ENCODE results near the gene APOC4. TPM values are rescaled to one million over a fixed set of nuclear protein-coding genes. Genes with fewer than 3 reads are reported as not detected.

Gene APOC4
- total and polyA plus RNA-seq, 7 donors, result not detected

- no peaks in the 10 kb centered on the region for H3K27me3 ChIP-seq
- intact Hi-C loops (cut with DNase I), result no loop called here
- no peak for DNase-seq
- no peaks in the 10 kb centered on the region for H3K9me3 ChIP-seq
- no peak for TF ChIP-seq POLR2A (IDR thresholded peaks at IDR 0.05)
- TF ChIP-seq POLR2AphosphoS5 (IDR thresholded peaks at IDR 0.05), result no peak
- TF ChIP-seq, protein P1, sequence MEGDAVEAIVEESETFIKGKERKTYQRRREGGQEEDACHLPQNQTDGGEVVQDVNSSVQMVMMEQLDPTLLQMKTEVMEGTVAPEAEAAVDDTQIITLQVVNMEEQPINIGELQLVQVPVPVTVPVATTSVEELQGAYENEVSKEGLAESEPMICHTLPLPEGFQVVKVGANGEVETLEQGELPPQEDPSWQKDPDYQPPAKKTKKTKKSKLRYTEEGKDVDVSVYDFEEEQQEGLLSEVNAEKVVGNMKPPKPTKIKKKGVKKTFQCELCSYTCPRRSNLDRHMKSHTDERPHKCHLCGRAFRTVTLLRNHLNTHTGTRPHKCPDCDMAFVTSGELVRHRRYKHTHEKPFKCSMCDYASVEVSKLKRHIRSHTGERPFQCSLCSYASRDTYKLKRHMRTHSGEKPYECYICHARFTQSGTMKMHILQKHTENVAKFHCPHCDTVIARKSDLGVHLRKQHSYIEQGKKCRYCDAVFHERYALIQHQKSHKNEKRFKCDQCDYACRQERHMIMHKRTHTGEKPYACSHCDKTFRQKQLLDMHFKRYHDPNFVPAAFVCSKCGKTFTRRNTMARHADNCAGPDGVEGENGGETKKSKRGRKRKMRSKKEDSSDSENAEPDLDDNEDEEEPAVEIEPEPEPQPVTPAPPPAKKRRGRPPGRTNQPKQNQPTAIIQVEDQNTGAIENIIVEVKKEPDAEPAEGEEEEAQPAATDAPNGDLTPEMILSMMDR (IDR thresholded peaks at IDR 0.05), result no peak
- TF ChIP-seq EP300 (IDR thresholded peaks at IDR 0.05), result no peak
- peaks cover 5 to 55% (median 32%) of the 10 kb centered on the region in 4 donors for H3K36me3 ChIP-seq
- H3K4me3 ChIP-seq, result no peak overlapping the region
- no peak overlapping the region for H3K27ac ChIP-seq
- peaks cover 0 to 2% (median 0%) of the 10 kb centered on the region in 4 donors for H3K4me1 ChIP-seq
- 93% methylated on average over 44 of the region's 44 CpGs for WGBS, 2 donors
These were observed 50.5 kb downstream of the APOC4 start for GRCh38 chr19:44992336-44993163.

DNA sequence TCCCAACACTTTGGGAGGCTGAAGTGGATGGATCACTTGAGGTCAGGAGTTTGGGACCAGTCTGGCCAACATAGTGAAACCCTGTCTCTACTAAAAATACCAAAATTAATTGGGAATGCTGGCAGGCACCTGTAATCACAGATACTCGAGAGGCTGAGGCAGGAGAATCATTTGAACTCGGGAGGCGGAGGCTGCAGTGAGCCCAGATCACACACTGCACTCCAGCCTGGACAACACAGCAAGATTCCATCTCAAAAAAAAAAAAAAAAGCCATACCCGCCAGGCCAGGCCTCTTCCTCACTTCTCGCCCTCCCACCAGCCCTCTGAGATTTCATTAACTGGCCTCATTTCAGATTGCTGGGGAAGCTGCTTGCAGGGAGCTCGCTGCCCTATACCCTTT lies 51.5 kb downstream of the APOC4 start:
- H3K36me3 ChIP-seq, result peaks cover 0 to 46% (median 28%) of the 10 kb centered on the region in 4 donors

DNA sequence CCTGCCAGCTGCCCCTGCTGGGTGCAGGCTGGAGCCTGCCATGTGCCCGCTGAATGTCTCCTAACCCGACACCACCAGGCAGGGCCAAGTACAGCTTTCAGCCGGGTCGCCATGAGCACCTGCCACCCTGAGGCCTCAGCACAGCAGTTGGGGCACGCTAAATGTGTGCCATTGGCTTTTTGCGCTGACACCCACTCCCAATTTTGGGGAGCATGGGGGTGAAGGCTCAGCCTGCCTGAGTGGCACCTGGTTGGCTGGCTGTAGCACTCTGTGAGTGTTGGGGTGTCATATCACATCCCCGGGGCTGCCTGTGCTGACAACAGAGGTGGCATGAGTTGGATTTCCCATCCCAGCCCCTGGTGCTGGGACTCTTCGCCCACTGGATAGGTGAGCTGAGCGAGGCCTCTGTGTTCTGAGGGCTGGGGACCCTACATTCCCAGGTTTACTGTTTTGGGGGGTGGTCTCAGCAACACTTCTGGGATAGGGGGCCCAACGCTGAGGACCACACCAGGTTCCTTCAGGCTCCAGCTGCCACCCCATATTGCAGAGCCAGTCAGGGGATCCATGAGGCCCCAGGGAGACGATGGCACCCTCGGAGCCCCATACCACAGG lies 52.0 kb downstream of the APOC4 start:
- no peaks in the 10 kb centered on the region for H3K9me3 ChIP-seq
- intact Hi-C loops (cut with DNase I), result no loop called here
- H3K27me3 ChIP-seq, result no peaks in the 10 kb centered on the region
- no peak overlapping the region for H3K4me3 ChIP-seq
- peak; percentile 60 for DNase-seq
- H3K27ac ChIP-seq, result no peak overlapping the region
- peaks cover 0 to under 1% (median 0%) of the 10 kb centered on the region in 4 donors for H3K4me1 ChIP-seq
- H3K36me3 ChIP-seq, result peaks cover 0 to 41% (median 27%) of the 10 kb centered on the region in 4 donors
- WGBS, 2 donors, result 91 to 94% methylated on average over 12 of the region's 12 CpGs
- TF ChIP-seq, protein P1 (IDR thresholded peaks at IDR 0.05), result no peak
- TF ChIP-seq EP300 (IDR thresholded peaks at IDR 0.05) (no peak), POLR2A (IDR thresholded peaks at IDR 0.05) (no peak)

More for the DNA sequence above, 51.5 kb downstream of the APOC4 start:
- H3K4me3 ChIP-seq, result no peak overlapping the region
- no peaks in the 10 kb centered on the region for H3K9me3 ChIP-seq
- DNase-seq, result no peak
- peaks cover 0 to 2% (median 0%) of the 10 kb centered on the region in 4 donors for H3K4me1 ChIP-seq
- TF ChIP-seq, protein P1 (IDR thresholded peaks at IDR 0.05), result no peak
- TF ChIP-seq POLR2AphosphoS5 (IDR thresholded peaks at IDR 0.05), result no peak
- TF ChIP-seq POLR2A (IDR thresholded peaks at IDR 0.05), result no peak
- H3K27ac ChIP-seq, result no peak overlapping the region
- intact Hi-C loops (cut with DNase I), result no loop called here
- 92 to 96% methylated on average over 6 of the region's 6 CpGs for WGBS, 2 donors
- H3K27me3 ChIP-seq, result no peaks in the 10 kb centered on the region

Other genes with a start within 250 kb of the APOC4 start
- gene CEACAM16, start 243.1 kb upstream of the APOC4 start, total RNA-seq, result not detected
- gene CEACAM16, start 243.1 kb upstream of the APOC4 start, polyA plus RNA-seq, result not detected
- gene BCL3, start 193.5 kb upstream of the APOC4 start, total RNA-seq, result 10 to 100 TPM; 13.9 to 69.0 (median 25.9) TPM
- 100 to 1,000 TPM in 1 of 3 donors, 10 to 100 TPM in 2; 44.4 to 104 (median 64.7) TPM for gene BCL3, start 193.5 kb upstream of the APOC4 start, polyA plus RNA-seq
- not detected for gene CBLC, start 164.3 kb upstream of the APOC4 start, total RNA-seq
- gene CBLC, start 164.3 kb upstream of the APOC4 start, polyA plus RNA-seq, result 10 to 100 TPM; 46.8 to 64.5 (median 58.0) TPM
- gene BCAM, start 133.1 kb upstream of the APOC4 start, total RNA-seq, result 10 to 100 TPM in 3 of 4 donors, 1 to 10 TPM in 1; 6.1 to 36.3 (median 13.4) TPM
- 10 to 100 TPM in 1 of 3 donors, 1 to 10 TPM in 2; 1.2 to 19.9 (median 2.1) TPM for gene BCAM, start 133.1 kb upstream of the APOC4 start, polyA plus RNA-seq
- gene NECTIN2, start 95.9 kb upstream of the APOC4 start, total RNA-seq, result 10 to 100 TPM; 16.3 to 39.6 (median 27.3) TPM
- gene NECTIN2, start 95.9 kb upstream of the APOC4 start, polyA plus RNA-seq, result 10 to 100 TPM; 15.6 to 68.6 (median 27.3) TPM
- 10 to 100 TPM; 21.6 to 40.2 (median 33.1) TPM for gene TOMM40, start 51.0 kb upstream of the APOC4 start, total RNA-seq
- gene TOMM40, start 51.0 kb upstream of the APOC4 start, polyA plus RNA-seq, result 10 to 100 TPM; 32.4 to 76.8 (median 32.4) TPM
- gene APOE, start 36.4 kb upstream of the APOC4 start, total RNA-seq, result 100 to 1,000 TPM in 2 of 4 donors, 10 to 100 TPM in 2; 63.5 to 188 (median 92.2) TPM
- 100 to 1,000 TPM; 111 to 326 (median 208) TPM for gene APOE, start 36.4 kb upstream of the APOC4 start, polyA plus RNA-seq
- 10 to 100 TPM in 1 of 4 donors, 1 to 10 TPM in 2, not detected in 1; 2.3 to 11.8 (median 5.8) TPM for gene APOC1, start 27.6 kb upstream of the APOC4 start, total RNA-seq
- gene APOC1, start 27.6 kb upstream of the APOC4 start, polyA plus RNA-seq, result 10 to 100 TPM; 46.2 to 73.3 (median 49.9) TPM
- gene APOC2, start 3.8 kb downstream of the APOC4 start, total RNA-seq, result not detected
- 10 to 100 TPM in 1 of 3 donors, 1 to 10 TPM in 2; 3.0 to 10.6 (median 3.3) TPM for gene APOC2, start 3.8 kb downstream of the APOC4 start, polyA plus RNA-seq
- gene CLPTM1, start 13.1 kb downstream of the APOC4 start, total RNA-seq, result 10 to 100 TPM; 31.6 to 51.5 (median 45.1) TPM
- gene CLPTM1, start 13.1 kb downstream of the APOC4 start, polyA plus RNA-seq, result 10 to 100 TPM; 22.2 to 94.0 (median 27.0) TPM
- gene RELB, start 59.2 kb downstream of the APOC4 start, total RNA-seq, result 10 to 100 TPM in 1 of 4 donors, 1 to 10 TPM in 3; 3.2 to 16.7 (median 4.1) TPM
- gene RELB, start 59.2 kb downstream of the APOC4 start, polyA plus RNA-seq, result 10 to 100 TPM; 21.0 to 50.2 (median 30.0) TPM
- 100 to 1,000 TPM in 1 of 4 donors, 10 to 100 TPM in 3; 61.9 to 157 (median 73.7) TPM for gene CLASRP, start 96.8 kb downstream of the APOC4 start, total RNA-seq
- gene CLASRP, start 96.8 kb downstream of the APOC4 start, polyA plus RNA-seq, result 10 to 100 TPM; 19.0 to 70.8 (median 19.2) TPM
- 1 to 10 TPM in 1 of 4 donors, under 1 TPM in 1, not detected in 2; 0.41 to 1.2 TPM for gene ZNF296, start 134.2 kb downstream of the APOC4 start, total RNA-seq
- gene ZNF296, start 134.2 kb downstream of the APOC4 start, polyA plus RNA-seq, result 1 to 10 TPM; 2.8 to 5.4 (median 3.0) TPM
- 10 to 100 TPM; 10.3 to 18.2 (median 16.2) TPM for gene GEMIN7, start 137.0 kb downstream of the APOC4 start, total RNA-seq
- gene GEMIN7, start 137.0 kb downstream of the APOC4 start, polyA plus RNA-seq, result 10 to 100 TPM; 27.0 to 31.2 (median 30.6) TPM
- 10 to 100 TPM; 17.8 to 23.2 (median 19.9) TPM for gene PPP1R37, start 150.9 kb downstream of the APOC4 start, total RNA-seq
- 10 to 100 TPM; 21.6 to 32.5 (median 22.4) TPM for gene PPP1R37, start 150.9 kb downstream of the APOC4 start, polyA plus RNA-seq
- gene NKPD1, start 218.7 kb downstream of the APOC4 start, total RNA-seq, result under 1 TPM in 1 of 4 donors, not detected in 3; 0.83 TPM
- under 1 TPM in 1 of 3 donors, not detected in 2; 0.12 TPM for gene NKPD1, start 218.7 kb downstream of the APOC4 start, polyA plus RNA-seq
- 10 to 100 TPM; 15.1 to 36.4 (median 27.2) TPM for gene TRAPPC6A, start 236.0 kb downstream of the APOC4 start, total RNA-seq
- 10 to 100 TPM; 50.3 to 67.5 (median 66.1) TPM for gene TRAPPC6A, start 236.0 kb downstream of the APOC4 start, polyA plus RNA-seq
- 10 to 100 TPM in 1 of 4 donors, 1 to 10 TPM in 3; 6.1 to 10.9 (median 7.8) TPM for gene BLOC1S3, start 236.5 kb downstream of the APOC4 start, total RNA-seq
- gene BLOC1S3, start 236.5 kb downstream of the APOC4 start, polyA plus RNA-seq, result 1 to 10 TPM; 2.8 to 7.0 (median 3.0) TPM